Panc1 (cell line): ENCODE results near the gene GPR27. TPM values are rescaled to one million over a fixed set of nuclear protein-coding genes. Genes with fewer than 3 reads are reported as not detected.

Experiments used
- ATAC-seq: fragments of 200-7000 bp; cut with Tn5 transposase; 2 replicates; pipeline ENCODE4 v1.9.1; 2020; ENCODE audit warnings: mild to moderate bottlenecking, moderate library complexity
- BruUV-seq: library from RNA; stranded (reverse); fragments of 400-500 nt; replicated peaks from 2 replicates; lab custom pipeline; 2021; lab: Mats Ljungman, UMichigan
- CTCF ChIA-PET: fragments of 300-600 bp; sonication (Branson Sonifier 250); formaldehyde crosslinking; loops from one replicate; lab custom pipeline; 2022; ENCODE audit warnings: antibody characterized with exemption; lab: Charles Lee
- POLR2A ChIA-PET: fragments of 300-600 bp; sonication (Branson Sonifier 250); formaldehyde crosslinking; loops from one replicate; lab custom pipeline; 2022; ENCODE audit warnings: antibody characterized with exemption; lab: Charles Lee
- DNase-seq: peaks from one replicate; pipeline ENCODE4 v3.0.0-alpha.2; 2010; ENCODE audit warnings: low read depth, low spot score
- H3K27ac ChIP-seq: 2 replicates; pipeline ENCODE4 v1.5.1; 2011; ENCODE audit warnings: mild to moderate bottlenecking, low read length, inconsistent platforms
- H3K27me3 ChIP-seq: fragments of 200-500 bp; sonication (Bioruptor generic); 2 replicates; pipeline ENCODE4 v1.6.0; 2014; ENCODE audit warnings: low read length, inconsistent platforms; ENCODE audit not compliant: control insufficient read depth, insufficient read depth
- H3K36me3 ChIP-seq: fragments of 200-500 bp; sonication (Bioruptor generic); 2 replicates; pipeline ENCODE4 v1.5.1; 2014; ENCODE audit warnings: inconsistent platforms, mild to moderate bottlenecking, low read length, moderate library complexity; ENCODE audit not compliant: control insufficient read depth, insufficient read depth
- H3K4me1 ChIP-seq: 2 replicates; pipeline ENCODE4 v1.5.1; 2011; ENCODE audit warnings: inconsistent platforms, mild to moderate bottlenecking, low read length, moderate library complexity; ENCODE audit not compliant: control insufficient read depth, insufficient read depth
- H3K4me3 ChIP-seq, 2 experiments: 2 replicates each; pipeline ENCODE4 v1.5.1; 2011 to 2012; ENCODE audit warnings: low read depth in 2 of 2, low read length in 2 of 2, mild to moderate bottlenecking in 2 of 2, inconsistent platforms in 1 of 2, moderate library complexity in 1 of 2
- H3K9me3 ChIP-seq: fragments of 200-500 bp; sonication (Bioruptor generic); 2 replicates; pipeline ENCODE4 v1.5.1; 2014; ENCODE audit warnings: low read depth, mild to moderate bottlenecking, inconsistent platforms, low read length, moderate library complexity; ENCODE audit not compliant: control insufficient read depth, insufficient read depth
- POLR2AphosphoS5 ChIP-seq: IDR thresholded peaks from 2 replicates; pipeline ENCODE4 v1.6.1; 2012; ENCODE audit warnings: mild to moderate bottlenecking, low read depth, low read length, moderate library complexity
- SIN3A ChIP-seq: IDR thresholded peaks from 2 replicates; pipeline ENCODE4 v1.6.1; 2012; ENCODE audit warnings: low read depth, mild to moderate bottlenecking, low read length, moderate library complexity, borderline replicate concordance; ENCODE audit not compliant: insufficient read depth
- TCF7L2 ChIP-seq: IDR thresholded peaks from 2 replicates; pipeline ENCODE4 v1.6.1; 2011; ENCODE audit warnings: mild to moderate bottlenecking, low read depth, low read length, inconsistent platforms
- in situ Hi-C: cut with HindIII; loops from 2 replicates; pipeline ENCODE4 v1.10.0; 2016; ENCODE audit warnings: low sequenced_read_pairs, low pct_unique_long_range_greater_than_20kb
- intact Hi-C: fragments of 100-400 bp; cut with micrococcal nuclease; formaldehyde crosslinking; loops from one replicate; pipeline ENCODE4 v1.10.0; 2022; ENCODE audit not compliant: unreplicated experiment
- total RNA-seq: library from RNA; stranded (reverse); gene quantifications from one replicate; pipeline ENCODE4 v1.2.1, GENCODE V29; 2021; ENCODE audit not compliant: unreplicated experiment
- TF ChIP-seq, protein P1 (sequence below): fragments of 450-650 bp; IDR thresholded peaks from 2 replicates; pipeline ENCODE4 v1.5.1; 2017; ENCODE audit warnings: mild to moderate bottlenecking
- TF ChIP-seq, protein P2 (sequence below), 2 experiments: IDR thresholded peaks; 2 replicates each; pipeline ENCODE4 v1.6.1; 2011 to 2012; ENCODE audit warnings: low read depth in 2 of 2, control low read depth in 1 of 2, low read length in 1 of 2, mild to moderate bottlenecking in 1 of 2, moderate library complexity in 1 of 2; ENCODE audit not compliant: insufficient read depth in 1 of 2

Gene GPR27
- total RNA-seq, 1 experiment from 2014 or later, result 0.15 TPM

DNA sequence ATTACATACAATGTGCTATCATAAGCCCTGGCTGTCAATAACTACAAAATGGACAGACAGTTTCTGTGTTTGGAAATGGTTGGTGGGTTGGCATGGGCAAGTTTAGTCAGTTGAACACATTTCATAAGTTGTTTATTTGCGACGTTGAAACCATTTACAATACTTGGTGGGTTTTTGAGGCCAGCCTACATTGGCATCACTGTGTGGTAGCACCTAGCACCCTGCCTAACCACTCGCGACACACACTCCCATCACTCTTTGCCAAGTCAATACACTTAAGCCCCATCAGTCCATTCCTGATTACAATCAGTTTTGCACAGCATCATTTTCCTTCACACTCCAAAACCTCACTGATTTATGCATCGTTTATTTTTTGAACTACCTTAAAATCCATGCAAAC, 17.5 kb downstream of the GPR27 start:
- DNase-seq (no peak), ATAC-seq (no peak)
- intact Hi-C loops (no loop called here), in situ Hi-C loops (no loop called here)
- Histone ChIP-seq H3K36me3 (no peaks in the 10 kb centered on the region), H3K27ac (no peak overlapping the region), H3K27me3 (no peaks in the 10 kb centered on the region; the same call in 1 of the 2 replicates), H3K4me1 (no peaks in the 10 kb centered on the region), H3K4me3 (no peak overlapping the region), H3K9me3 (no peaks in the 10 kb centered on the region)
- ChIA-PET CTCF (no interaction called here), POLR2A (no interaction called here)
- no TSS peak for BruUV-seq
- TF ChIP-seq, protein P1, sequence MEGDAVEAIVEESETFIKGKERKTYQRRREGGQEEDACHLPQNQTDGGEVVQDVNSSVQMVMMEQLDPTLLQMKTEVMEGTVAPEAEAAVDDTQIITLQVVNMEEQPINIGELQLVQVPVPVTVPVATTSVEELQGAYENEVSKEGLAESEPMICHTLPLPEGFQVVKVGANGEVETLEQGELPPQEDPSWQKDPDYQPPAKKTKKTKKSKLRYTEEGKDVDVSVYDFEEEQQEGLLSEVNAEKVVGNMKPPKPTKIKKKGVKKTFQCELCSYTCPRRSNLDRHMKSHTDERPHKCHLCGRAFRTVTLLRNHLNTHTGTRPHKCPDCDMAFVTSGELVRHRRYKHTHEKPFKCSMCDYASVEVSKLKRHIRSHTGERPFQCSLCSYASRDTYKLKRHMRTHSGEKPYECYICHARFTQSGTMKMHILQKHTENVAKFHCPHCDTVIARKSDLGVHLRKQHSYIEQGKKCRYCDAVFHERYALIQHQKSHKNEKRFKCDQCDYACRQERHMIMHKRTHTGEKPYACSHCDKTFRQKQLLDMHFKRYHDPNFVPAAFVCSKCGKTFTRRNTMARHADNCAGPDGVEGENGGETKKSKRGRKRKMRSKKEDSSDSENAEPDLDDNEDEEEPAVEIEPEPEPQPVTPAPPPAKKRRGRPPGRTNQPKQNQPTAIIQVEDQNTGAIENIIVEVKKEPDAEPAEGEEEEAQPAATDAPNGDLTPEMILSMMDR, result no peak
- TF ChIP-seq SIN3A (no peak), TCF7L2 (no peak), POLR2AphosphoS5 (no peak)
- TF ChIP-seq, protein P2, sequence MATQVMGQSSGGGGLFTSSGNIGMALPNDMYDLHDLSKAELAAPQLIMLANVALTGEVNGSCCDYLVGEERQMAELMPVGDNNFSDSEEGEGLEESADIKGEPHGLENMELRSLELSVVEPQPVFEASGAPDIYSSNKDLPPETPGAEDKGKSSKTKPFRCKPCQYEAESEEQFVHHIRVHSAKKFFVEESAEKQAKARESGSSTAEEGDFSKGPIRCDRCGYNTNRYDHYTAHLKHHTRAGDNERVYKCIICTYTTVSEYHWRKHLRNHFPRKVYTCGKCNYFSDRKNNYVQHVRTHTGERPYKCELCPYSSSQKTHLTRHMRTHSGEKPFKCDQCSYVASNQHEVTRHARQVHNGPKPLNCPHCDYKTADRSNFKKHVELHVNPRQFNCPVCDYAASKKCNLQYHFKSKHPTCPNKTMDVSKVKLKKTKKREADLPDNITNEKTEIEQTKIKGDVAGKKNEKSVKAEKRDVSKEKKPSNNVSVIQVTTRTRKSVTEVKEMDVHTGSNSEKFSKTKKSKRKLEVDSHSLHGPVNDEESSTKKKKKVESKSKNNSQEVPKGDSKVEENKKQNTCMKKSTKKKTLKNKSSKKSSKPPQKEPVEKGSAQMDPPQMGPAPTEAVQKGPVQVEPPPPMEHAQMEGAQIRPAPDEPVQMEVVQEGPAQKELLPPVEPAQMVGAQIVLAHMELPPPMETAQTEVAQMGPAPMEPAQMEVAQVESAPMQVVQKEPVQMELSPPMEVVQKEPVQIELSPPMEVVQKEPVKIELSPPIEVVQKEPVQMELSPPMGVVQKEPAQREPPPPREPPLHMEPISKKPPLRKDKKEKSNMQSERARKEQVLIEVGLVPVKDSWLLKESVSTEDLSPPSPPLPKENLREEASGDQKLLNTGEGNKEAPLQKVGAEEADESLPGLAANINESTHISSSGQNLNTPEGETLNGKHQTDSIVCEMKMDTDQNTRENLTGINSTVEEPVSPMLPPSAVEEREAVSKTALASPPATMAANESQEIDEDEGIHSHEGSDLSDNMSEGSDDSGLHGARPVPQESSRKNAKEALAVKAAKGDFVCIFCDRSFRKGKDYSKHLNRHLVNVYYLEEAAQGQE (IDR thresholded peaks at IDR 0.05; ENCODE audit: insufficient read depth in 1 of 2, low read depth in 2 of 2, low read length in 1 of 2), result no peak

DNA sequence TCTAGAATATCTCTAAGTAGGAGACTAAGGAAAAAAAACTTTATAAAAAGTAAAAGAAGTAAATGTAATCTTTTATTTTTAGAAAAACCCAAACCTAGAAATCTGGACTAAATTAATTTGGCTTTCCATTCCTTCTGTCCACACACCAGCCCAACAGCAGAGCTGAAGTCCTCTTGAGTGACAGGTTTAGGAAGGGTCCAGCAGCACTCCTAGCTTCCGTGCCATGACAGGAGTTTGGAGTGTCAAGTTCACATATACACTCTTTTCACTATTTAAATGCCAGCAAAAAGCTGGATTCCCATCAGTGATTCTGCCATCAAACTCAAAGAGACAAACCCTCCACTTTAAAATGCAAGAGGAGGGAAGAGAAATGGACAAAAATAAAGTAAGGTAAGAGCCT, 18.2 kb downstream of the GPR27 start:
- TF ChIP-seq, protein P2 (IDR thresholded peaks at IDR 0.05; ENCODE audit: insufficient read depth in 1 of 2, low read depth in 2 of 2, low read length in 1 of 2), result no peak
- no peak for TF ChIP-seq TCF7L2
- TF ChIP-seq POLR2AphosphoS5, result no peak
- no peak for TF ChIP-seq SIN3A
- intact Hi-C loops, result no loop called here
- H3K9me3 ChIP-seq, result no peaks in the 10 kb centered on the region
- ChIA-PET CTCF (no interaction called here), POLR2A (no interaction called here)
- no peaks in the 10 kb centered on the region for H3K36me3 ChIP-seq
- H3K4me3 ChIP-seq, result no peak overlapping the region
- H3K27ac ChIP-seq, result no peak overlapping the region
- in situ Hi-C loops, result no loop called here
- H3K4me1 ChIP-seq, result no peaks in the 10 kb centered on the region
- DNase-seq (no peak), ATAC-seq (no peak)
- H3K27me3 ChIP-seq, result no peaks in the 10 kb centered on the region; the same call in 1 of the 2 replicates
- BruUV-seq, result no TSS peak
